Activated CD8-positive, alpha-beta memory T cell treated with anti-CD3 and anti-CD28 coated beads, Interleukin-2, amount 10 ng/mL, durations not matched to agents 7 days and 5 days (primary cell): ENCODE results near the gene TNS4. TPM values are rescaled to one million over a fixed set of nuclear protein-coding genes. Genes with fewer than 3 reads are reported as not detected.

Experiments
- ATAC-seq: fragments of 150-1000 bp; cut with Tn5 transposase; one replicate; pipeline ENCODE4 v1.10.0; 2021; ENCODE audit warnings: moderate library complexity
- CTCF ChIA-PET: fragments of 350-600 bp; sonication (Branson Sonifier 250); formaldehyde crosslinking; loops from one replicate; lab custom pipeline; 2021; ENCODE audit warnings: antibody characterized with exemption; lab: Charles Lee
- DNase-seq: peaks from one replicate; pipeline ENCODE4 v3.0.0-alpha.2; 2020
- H3K27ac Mint-ChIP-seq: one replicate; pipeline ENCODE4 v1.8.0; 2021; ENCODE audit warnings: mild to moderate bottlenecking, mixed read lengths
- H3K27me3 Mint-ChIP-seq: one replicate; pipeline ENCODE4 v1.8.0; 2021; ENCODE audit warnings: mixed read lengths
- H3K36me3 Mint-ChIP-seq: one replicate; pipeline ENCODE4 v1.8.0; 2021; ENCODE audit warnings: mild to moderate bottlenecking, mixed read lengths
- H3K4me1 Mint-ChIP-seq: one replicate; pipeline ENCODE4 v1.8.0; 2021; ENCODE audit warnings: mixed read lengths
- H3K4me3 Mint-ChIP-seq: one replicate; pipeline ENCODE4 v1.8.0; 2021; ENCODE audit warnings: mild to moderate bottlenecking, moderate library complexity, mixed read lengths
- H3K9me3 Mint-ChIP-seq: one replicate; pipeline ENCODE4 v1.8.0; 2022; ENCODE audit warnings: low read depth, mixed read lengths
- total RNA-seq, 2 experiments: library from RNA; stranded (reverse); gene quantifications; one replicate each; pipeline ENCODE4 v1.2.3, GENCODE V29; 2021

Gene TNS4
- total RNA-seq, 2 experiments from 2014 or later, result 4.2 to 5.8 TPM

- Mint-ChIP-seq H3K27ac (no peak overlapping the region), H3K27me3 (peaks cover 23% of the 10 kb centered on the region), H3K9me3 (no peaks in the 10 kb centered on the region), H3K36me3 (no peaks in the 10 kb centered on the region), H3K4me3 (no peak overlapping the region), H3K4me1 (no peaks in the 10 kb centered on the region)
- CTCF ChIA-PET, result interaction anchor here (1.1 to 1.3 kb wide), 2 partner anchors 14 to 26 kb away, joined by 3 to 6 read pairs; no protein-coding TSS in a partner anchor
- ATAC-seq (no peak), DNase-seq (no peak)
Measured at GRCh38 chr17:40469805-40470675, 31.4 kb downstream of the TNS4 start.

DNA sequence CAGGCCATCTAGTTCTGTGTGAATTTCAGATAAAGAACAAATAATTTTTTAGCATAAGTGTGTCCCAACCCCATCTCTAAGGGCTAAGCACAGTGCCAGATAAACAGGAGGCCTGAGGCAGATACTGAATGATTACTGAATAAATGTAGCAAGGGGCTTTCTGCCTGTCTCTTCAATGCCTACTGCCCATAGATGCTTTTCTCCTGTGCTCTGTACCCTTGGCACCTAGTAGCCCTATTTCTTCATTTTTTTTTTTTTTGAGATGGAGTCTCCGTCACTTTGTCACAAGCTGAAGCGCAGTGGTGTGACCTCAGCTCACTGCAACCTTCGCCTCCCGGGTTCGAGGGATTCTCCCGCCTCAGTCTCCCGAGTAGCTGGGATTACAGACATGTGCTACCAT is 32.9 kb downstream of the TNS4 start:
- no peak for DNase-seq
- CTCF ChIA-PET, result interaction anchor here (0.7 to 1.1 kb wide), 2 partner anchors 8 to 25 kb away, joined by 3 read pairs; partner anchors contain the start of gene IGFBP4
- ATAC-seq, result no peak

DNA sequence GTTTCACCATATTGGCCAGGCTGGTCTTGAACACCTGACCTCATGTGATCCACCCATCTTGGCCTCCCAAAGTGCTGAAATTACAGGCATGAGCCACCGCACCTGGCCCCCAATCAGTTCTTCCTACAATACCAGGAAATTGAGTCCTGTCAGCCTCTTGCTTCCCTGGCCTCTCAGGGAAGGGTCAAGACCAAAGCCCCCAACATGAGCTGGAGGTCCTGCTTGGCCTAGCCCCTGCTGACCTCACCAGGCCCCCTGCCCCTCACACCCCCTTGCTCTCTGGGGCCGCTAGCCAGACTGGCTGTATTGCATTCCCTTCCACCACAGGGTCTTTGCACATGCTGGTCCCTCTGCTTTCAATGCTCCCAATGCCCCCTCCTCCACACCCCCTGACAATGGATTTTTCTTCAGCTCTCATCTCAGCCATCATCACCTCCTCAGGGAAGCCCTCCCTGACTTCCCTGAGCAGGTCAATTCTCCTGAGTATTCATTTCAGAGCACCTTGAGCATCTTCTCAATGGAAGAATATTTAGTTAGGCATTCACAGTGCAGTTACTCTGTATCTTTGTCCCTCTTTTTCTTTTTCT is 34.0 kb downstream of the TNS4 start:
- CTCF ChIA-PET, result interaction anchor here (0.6 to 1.8 kb wide), 5 partner anchors 9 to 203 kb away, joined by 3 to 11 read pairs (median 3); no protein-coding TSS in a partner anchor
- no peak for ATAC-seq
- no peak overlapping the region for H3K27ac Mint-ChIP-seq
- H3K4me3 Mint-ChIP-seq, result no peak overlapping the region
- no peaks in the 10 kb centered on the region for H3K9me3 Mint-ChIP-seq
- no peaks in the 10 kb centered on the region for H3K4me1 Mint-ChIP-seq
- DNase-seq, result no peak
- H3K27me3 Mint-ChIP-seq, result peaks cover 28% of the 10 kb centered on the region
- no peaks in the 10 kb centered on the region for H3K36me3 Mint-ChIP-seq

More for the DNA sequence above, 32.9 kb downstream of the TNS4 start:
- H3K27ac Mint-ChIP-seq, result no peak overlapping the region
- H3K36me3 Mint-ChIP-seq, result no peaks in the 10 kb centered on the region
- no peak overlapping the region for H3K4me3 Mint-ChIP-seq
- no peaks in the 10 kb centered on the region for H3K9me3 Mint-ChIP-seq
- H3K27me3 Mint-ChIP-seq, result peaks cover 28% of the 10 kb centered on the region
- H3K4me1 Mint-ChIP-seq, result no peaks in the 10 kb centered on the region

GRCh38 chr17:40466298-40466971 is 35.0 kb downstream of the TNS4 start:
- no peaks in the 10 kb centered on the region for H3K4me1 Mint-ChIP-seq
- no peak overlapping the region for H3K4me3 Mint-ChIP-seq
- DNase-seq (no peak), ATAC-seq (no peak)
- peaks cover 28% of the 10 kb centered on the region for H3K27me3 Mint-ChIP-seq
- H3K27ac Mint-ChIP-seq, result no peak overlapping the region
- H3K36me3 Mint-ChIP-seq, result no peaks in the 10 kb centered on the region
- CTCF ChIA-PET, result interaction anchor here (1.0 to 1.8 kb wide), 2 partner anchors 10 to 11 kb away, joined by 5 to 11 read pairs; no protein-coding TSS in a partner anchor
- no peaks in the 10 kb centered on the region for H3K9me3 Mint-ChIP-seq

DNA sequence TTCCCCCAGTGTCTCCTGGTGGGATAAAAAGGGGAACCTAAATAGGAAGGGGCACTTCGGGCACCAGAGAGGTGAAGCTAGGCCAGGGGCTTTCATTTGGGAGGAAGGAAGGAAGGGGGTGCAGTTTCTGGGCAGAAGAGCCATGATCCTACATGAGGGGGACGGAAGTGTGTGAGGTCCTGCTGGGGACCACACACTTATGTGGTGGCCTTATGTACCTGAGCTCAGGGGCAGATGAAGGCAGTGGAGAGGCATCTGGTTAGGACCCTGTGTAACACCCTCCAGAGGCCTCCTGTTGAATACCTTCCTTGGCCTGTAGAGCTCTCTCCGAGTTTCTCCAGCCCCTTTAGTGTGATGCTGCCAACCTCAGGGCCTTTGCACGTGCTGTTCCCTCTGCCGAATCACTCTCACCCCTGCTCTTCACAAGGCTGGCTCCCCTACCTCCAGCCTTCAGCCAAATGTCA is 37.0 kb downstream of the TNS4 start:
- H3K4me3 Mint-ChIP-seq, result no peak overlapping the region
- CTCF ChIA-PET, result interaction anchor here (1.1 to 1.7 kb wide), 3 partner anchors 11 to 69 kb away, joined by 3 to 5 read pairs (median 4); no protein-coding TSS in a partner anchor
- H3K27ac Mint-ChIP-seq, result no peak overlapping the region
- no peaks in the 10 kb centered on the region for H3K4me1 Mint-ChIP-seq
- DNase-seq (no peak), ATAC-seq (no peak)
- peaks cover 18% of the 10 kb centered on the region for H3K27me3 Mint-ChIP-seq
- H3K36me3 Mint-ChIP-seq, result no peaks in the 10 kb centered on the region
- no peaks in the 10 kb centered on the region for H3K9me3 Mint-ChIP-seq

DNA sequence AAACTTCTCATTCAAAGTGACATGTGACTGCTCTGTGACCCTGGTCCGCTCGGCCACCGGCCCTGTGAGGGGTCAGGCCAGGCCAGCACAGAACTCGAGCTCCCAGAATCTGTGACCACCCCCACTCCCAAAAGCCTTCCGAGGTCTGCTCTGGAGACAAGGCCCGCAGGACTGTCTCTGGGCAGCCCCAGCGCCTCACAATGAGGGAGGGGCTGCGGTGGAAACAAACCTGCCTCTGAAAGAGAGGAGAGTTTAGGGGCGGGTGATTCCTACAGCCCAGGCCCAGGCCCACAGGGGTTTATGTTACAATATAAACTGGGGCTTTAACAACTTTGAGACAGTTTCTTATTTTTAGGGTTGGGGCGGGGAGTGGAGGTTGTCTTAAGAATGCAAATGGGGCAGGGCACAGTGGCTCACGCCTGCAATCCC is 38.3 kb downstream of the TNS4 start:
- H3K4me1 Mint-ChIP-seq, result no peaks in the 10 kb centered on the region
- H3K27ac Mint-ChIP-seq, result no peak overlapping the region
- ATAC-seq (no peak), DNase-seq (no peak)
- peaks cover 14% of the 10 kb centered on the region for H3K27me3 Mint-ChIP-seq
- H3K9me3 Mint-ChIP-seq, result no peaks in the 10 kb centered on the region
- H3K36me3 Mint-ChIP-seq, result no peaks in the 10 kb centered on the region
- CTCF ChIA-PET, result interaction anchor here (1.0 to 1.3 kb wide), 3 partner anchors 19 to 100 kb away, joined by 3 read pairs; no protein-coding TSS in a partner anchor
- H3K4me3 Mint-ChIP-seq, result no peak overlapping the region

DNA sequence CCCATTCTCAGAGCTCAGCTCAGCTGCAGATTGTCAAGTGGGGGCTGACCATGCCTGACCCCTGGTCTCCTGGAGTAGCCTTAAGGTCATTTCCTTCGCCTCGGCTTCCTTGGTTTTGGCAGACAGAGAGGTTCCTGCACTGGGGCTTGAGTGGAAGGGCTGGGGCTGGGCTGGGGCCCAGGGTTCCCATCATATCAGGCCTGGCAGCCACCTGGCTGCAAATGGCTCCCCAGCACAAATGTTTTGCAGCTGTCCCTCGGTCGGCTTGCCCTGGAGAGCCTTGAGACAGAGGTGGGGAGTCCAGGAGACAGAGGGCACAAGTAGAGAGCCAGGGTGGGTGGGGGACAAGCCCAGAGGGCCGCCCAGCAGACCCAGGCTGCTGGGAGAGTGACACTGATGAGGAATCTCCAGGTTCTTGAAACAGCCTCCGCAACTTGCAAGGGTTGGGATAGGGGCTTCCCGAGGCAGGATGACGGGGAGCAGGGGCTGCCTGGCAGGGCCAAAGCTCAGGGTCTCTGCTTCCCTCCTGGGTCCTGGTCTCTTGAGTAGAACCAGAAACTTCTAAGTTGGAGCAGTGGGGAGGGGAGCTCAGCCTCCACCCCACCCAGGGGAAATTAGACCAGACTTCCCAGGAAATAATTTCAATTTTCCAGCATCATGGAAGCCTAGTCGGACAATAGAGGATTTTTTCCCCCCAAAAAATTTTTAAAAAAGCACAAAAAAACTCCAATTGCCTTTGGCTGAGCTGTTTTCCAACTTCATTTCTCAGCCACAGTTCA is 38.9 kb downstream of the TNS4 start:
- no peaks in the 10 kb centered on the region for H3K36me3 Mint-ChIP-seq
- no peak for DNase-seq
- peaks cover 13% of the 10 kb centered on the region for H3K27me3 Mint-ChIP-seq
- ATAC-seq, result no peak
- CTCF ChIA-PET, result interaction anchor here (1.0 to 1.3 kb wide), 3 partner anchors 19 to 100 kb away, joined by 3 read pairs; no protein-coding TSS in a partner anchor
- no peak overlapping the region for H3K4me3 Mint-ChIP-seq
- no peak overlapping the region for H3K27ac Mint-ChIP-seq
- no peaks in the 10 kb centered on the region for H3K4me1 Mint-ChIP-seq
- no peaks in the 10 kb centered on the region for H3K9me3 Mint-ChIP-seq

DNA sequence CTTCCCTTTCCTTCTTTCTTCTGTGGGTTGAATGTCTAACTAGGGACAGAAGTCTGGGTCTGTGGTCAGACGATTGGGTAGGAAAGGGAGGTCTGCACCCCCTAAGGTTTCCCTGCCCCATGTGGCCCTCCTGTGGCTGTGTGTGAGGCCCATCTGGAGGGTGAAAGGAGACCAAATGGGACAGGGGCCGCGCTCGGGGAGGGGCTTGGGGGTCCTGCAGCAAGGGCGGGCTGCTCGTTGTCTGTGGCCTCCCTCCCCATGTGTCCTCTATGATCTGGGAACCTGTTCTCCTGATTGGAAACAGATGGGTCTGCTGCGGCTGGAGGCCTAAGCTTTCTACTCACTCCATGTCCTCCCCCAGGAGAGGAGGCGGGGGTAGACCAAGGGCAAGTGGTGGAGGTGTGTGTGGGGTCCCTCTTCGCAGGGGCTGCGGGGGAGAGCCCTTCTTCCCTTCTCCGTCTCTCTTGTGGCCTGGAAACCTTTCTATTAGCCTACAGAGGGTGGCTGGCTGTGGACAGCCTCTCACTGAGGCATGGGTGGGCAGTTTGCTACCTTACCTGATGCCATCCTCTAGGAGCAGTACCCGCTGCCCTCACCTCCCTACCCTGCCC is 39.6 kb downstream of the TNS4 start:
- Mint-ChIP-seq H3K4me3 (no peak overlapping the region), H3K27me3 (peaks cover 9% of the 10 kb centered on the region), H3K27ac (no peak overlapping the region), H3K36me3 (no peaks in the 10 kb centered on the region), H3K9me3 (no peaks in the 10 kb centered on the region), H3K4me1 (no peaks in the 10 kb centered on the region)
- ATAC-seq (no peak), DNase-seq (no peak)
- CTCF ChIA-PET, result interaction anchor here (1.0 kb wide), 1 partner anchor 14 kb away, joined by 3 read pairs; no protein-coding TSS in a partner anchor

- no peak overlapping the region for H3K4me3 Mint-ChIP-seq
- DNase-seq (no peak), ATAC-seq (no peak)
- H3K27ac Mint-ChIP-seq, result no peak overlapping the region
- H3K9me3 Mint-ChIP-seq, result no peaks in the 10 kb centered on the region
- H3K36me3 Mint-ChIP-seq, result no peaks in the 10 kb centered on the region
- H3K27me3 Mint-ChIP-seq, result peaks cover 9% of the 10 kb centered on the region
- CTCF ChIA-PET, result interaction anchor here (0.8 to 1.0 kb wide), 2 partner anchors 15 to 56 kb away, joined by 3 read pairs; no protein-coding TSS in a partner anchor
- no peaks in the 10 kb centered on the region for H3K4me1 Mint-ChIP-seq
Measured at GRCh38 chr17:40460968-40461731, 40.3 kb downstream of the TNS4 start.

GRCh38 chr17:40460604-40460967 is 40.8 kb downstream of the TNS4 start:
- H3K27me3 Mint-ChIP-seq, result peaks cover 8% of the 10 kb centered on the region
- no peak overlapping the region for H3K4me3 Mint-ChIP-seq
- no peaks in the 10 kb centered on the region for H3K4me1 Mint-ChIP-seq
- H3K27ac Mint-ChIP-seq, result no peak overlapping the region
- H3K9me3 Mint-ChIP-seq, result no peaks in the 10 kb centered on the region
- ATAC-seq, result no peak
- H3K36me3 Mint-ChIP-seq, result no peaks in the 10 kb centered on the region
- CTCF ChIA-PET, result interaction anchor here (0.8 kb wide), 1 partner anchor 57 kb away, joined by 3 read pairs; no protein-coding TSS in a partner anchor
- DNase-seq, result no peak
